GM12801 (cell line): Measurements from ENCODE around the gene ZNF793.

ENCODE experiments used
- CTCF ChIP-seq: IDR thresholded peaks from one replicate; pipeline ENCODE4 v1.5.1; 2011; ENCODE audit warnings: control low read depth; ENCODE audit not compliant: insufficient read length; ENCODE audit errors: extremely low read depth

Gene ZNF793

GRCh38 chr19:37583340-37583739, 76.6 kb downstream of the ZNF793 start:
- TF ChIP-seq CTCF, result no peak
